GM06990 (cell line): ENCODE measurements around the gene CCDC137.

ENCODE experiments used
- DNase-seq: peaks from one replicate; pipeline ENCODE4 v3.0.0-alpha.2; 2011; ENCODE audit not compliant: insufficient read length; ENCODE audit errors: extremely low read depth
- H3K27me3 ChIP-seq: replicated peaks from 2 replicates; pipeline ENCODE4 v1.6.0; 2011; ENCODE audit warnings: low read length; ENCODE audit not compliant: control insufficient read depth, insufficient read depth
- H3K36me3 ChIP-seq: 2 replicates; pipeline ENCODE4 v1.5.1; 2011; ENCODE audit warnings: low read length; ENCODE audit not compliant: control insufficient read depth, insufficient read depth
- H3K4me3 ChIP-seq: replicated peaks from 2 replicates; pipeline ENCODE4 v1.5.1; 2011; ENCODE audit warnings: low read depth, mild to moderate bottlenecking, control low read depth, low read length
- TF ChIP-seq, protein P1 (sequence below): IDR thresholded peaks from 2 replicates; pipeline ENCODE4 v1.5.1; 2011; ENCODE audit warnings: low read length, control low read depth, mild to moderate bottlenecking, inconsistent platforms; ENCODE audit not compliant: insufficient read depth, poor library complexity, severe bottlenecking

Gene CCDC137

GRCh38 chr17:81660441-81660840 lies 6.1 kb upstream of the CCDC137 start:
- TF ChIP-seq, protein P1, sequence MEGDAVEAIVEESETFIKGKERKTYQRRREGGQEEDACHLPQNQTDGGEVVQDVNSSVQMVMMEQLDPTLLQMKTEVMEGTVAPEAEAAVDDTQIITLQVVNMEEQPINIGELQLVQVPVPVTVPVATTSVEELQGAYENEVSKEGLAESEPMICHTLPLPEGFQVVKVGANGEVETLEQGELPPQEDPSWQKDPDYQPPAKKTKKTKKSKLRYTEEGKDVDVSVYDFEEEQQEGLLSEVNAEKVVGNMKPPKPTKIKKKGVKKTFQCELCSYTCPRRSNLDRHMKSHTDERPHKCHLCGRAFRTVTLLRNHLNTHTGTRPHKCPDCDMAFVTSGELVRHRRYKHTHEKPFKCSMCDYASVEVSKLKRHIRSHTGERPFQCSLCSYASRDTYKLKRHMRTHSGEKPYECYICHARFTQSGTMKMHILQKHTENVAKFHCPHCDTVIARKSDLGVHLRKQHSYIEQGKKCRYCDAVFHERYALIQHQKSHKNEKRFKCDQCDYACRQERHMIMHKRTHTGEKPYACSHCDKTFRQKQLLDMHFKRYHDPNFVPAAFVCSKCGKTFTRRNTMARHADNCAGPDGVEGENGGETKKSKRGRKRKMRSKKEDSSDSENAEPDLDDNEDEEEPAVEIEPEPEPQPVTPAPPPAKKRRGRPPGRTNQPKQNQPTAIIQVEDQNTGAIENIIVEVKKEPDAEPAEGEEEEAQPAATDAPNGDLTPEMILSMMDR = no peak
- Histone ChIP-seq H3K36me3 (peaks cover 8% of the 10 kb centered on the region), H3K27me3 (no peaks in the 10 kb centered on the region), H3K4me3 (no peak overlapping the region)
- no peak for DNase-seq

DNA sequence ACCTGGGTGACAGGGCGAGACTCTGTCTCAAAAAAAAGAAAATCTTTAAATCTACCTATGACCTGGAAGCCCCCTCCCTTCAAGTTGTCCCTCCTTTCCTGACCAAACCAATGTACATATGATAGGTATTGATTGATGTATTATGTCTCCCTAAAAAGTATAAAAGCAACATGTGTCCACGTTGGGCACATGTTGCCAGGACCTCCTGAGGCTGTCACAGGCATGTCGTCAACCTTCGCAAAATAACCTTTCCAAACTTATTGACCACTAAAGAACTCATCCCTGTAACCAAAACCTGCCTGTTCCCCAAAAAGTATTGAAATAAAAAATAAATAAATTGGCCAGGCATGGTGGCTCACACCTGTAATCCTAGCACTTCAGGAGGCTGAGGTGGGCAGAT lies 4.5 kb upstream of the CCDC137 start:
- no peak for DNase-seq
- Histone ChIP-seq H3K4me3 (no peak overlapping the region), H3K27me3 (no peaks in the 10 kb centered on the region), H3K36me3 (peaks cover 8% of the 10 kb centered on the region)
- TF ChIP-seq, protein P1 = no peak

- Histone ChIP-seq H3K4me3 (no peak overlapping the region), H3K36me3 (peaks cover 8% of the 10 kb centered on the region), H3K27me3 (no peaks in the 10 kb centered on the region)
- TF ChIP-seq, protein P1 = no peak
- no peak for DNase-seq
Measured at GRCh38 chr17:81664051-81664470, 2.5 kb upstream of the CCDC137 start.

DNA sequence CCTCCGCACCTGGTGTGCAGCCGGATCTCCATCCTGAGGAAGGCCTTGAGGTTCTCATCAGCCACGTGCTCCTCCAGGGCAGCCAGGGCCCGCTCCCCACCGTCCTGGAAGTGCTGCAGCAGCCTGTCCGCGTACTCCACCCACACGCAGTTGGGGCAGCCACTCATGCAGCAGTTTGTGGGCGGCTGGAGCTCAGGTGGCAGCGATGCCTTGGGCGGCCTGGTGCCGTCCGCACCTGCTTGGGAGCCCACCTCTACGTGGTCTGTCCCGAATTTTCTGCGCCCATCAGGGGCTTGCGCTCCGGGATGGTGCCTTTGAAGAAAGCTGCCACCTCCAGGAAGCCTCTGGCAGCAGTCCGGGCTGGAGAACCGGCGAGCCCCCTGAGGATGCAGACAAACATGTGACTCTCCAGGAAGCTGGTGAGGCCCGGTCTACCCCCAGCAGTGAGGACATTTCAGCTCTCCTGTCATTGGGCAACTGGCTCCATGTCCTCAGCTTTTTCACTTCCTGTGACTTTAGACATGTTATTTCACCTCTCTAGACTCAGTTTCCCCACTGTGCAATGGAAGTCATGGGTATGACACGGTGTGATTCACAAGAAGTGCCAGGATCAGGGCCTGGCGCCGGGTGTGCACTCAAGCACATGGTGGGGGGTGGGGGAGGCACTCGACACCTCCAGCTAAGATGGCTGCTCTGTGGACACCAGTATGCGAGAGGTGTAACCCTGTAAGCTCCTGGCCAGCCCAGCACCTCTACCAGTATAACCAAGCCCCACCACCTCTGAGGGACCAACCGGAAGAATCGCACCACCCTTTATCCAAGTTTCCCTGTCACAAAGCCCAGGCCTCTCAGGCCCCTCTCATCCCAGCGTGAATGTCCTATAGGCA lies 1.1 kb upstream of the CCDC137 start:
- Histone ChIP-seq H3K27me3 (no peaks in the 10 kb centered on the region), H3K36me3 (peaks cover 16% of the 10 kb centered on the region), H3K4me3 (peak overlapping the region; percentile 97)
- TF ChIP-seq, protein P1 = no peak
- DNase-seq = peak; percentile 60

DNA sequence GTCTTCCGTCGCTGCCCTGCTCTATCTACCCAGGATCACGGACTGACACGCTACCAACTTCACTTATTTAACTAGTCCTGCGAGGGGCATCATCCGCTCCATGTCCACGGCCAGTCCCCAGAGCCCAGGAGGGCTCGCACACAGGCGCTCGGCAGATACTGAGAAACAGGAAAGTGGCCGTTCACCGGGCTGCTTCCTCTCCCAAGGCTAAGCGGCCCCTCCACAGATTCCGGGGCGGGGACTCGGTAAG lies 520 bp upstream of the CCDC137 start:
- Histone ChIP-seq H3K4me3 (peak overlapping the region; percentile 97), H3K27me3 (no peaks in the 10 kb centered on the region), H3K36me3 (peaks cover 16% of the 10 kb centered on the region)
- TF ChIP-seq, protein P1 = no peak
- no peak for DNase-seq
